ENCODE data around the gene FBXO28.

- TF ChIP-seq POLR2AphosphoS5 (IDR thresholded peaks at IDR 0.05) (no peak), CTCF (IDR thresholded peaks at IDR 0.05) (no peak)
These were observed 23.8 kb upstream of the FBXO28 start for GRCh38 chr1:224090116-224090515.

Data from prostate gland (tissue), 2 donors.